ENCODE measurements around the gene PARP16.

DNA sequence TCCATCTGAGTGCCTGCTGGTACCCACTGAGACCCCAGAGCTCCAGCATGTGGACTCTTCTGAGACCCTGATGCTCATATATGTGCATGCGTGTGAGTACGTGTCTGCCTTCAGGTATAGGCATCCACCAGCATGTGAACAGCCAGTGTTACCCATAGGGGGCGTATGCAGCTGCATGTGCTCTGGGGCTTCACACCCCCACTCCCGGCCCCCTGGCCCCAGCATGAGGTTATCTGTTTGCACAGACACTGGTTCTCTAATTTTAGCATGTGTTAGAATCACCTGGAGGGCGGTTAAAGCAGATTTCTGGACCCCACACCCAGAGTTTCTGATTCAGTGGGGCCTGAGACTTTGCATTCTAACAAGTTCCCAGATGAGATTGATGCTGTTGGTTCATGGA, 74.6 kb downstream of the PARP16 start:
- TF ChIP-seq, protein P1, sequence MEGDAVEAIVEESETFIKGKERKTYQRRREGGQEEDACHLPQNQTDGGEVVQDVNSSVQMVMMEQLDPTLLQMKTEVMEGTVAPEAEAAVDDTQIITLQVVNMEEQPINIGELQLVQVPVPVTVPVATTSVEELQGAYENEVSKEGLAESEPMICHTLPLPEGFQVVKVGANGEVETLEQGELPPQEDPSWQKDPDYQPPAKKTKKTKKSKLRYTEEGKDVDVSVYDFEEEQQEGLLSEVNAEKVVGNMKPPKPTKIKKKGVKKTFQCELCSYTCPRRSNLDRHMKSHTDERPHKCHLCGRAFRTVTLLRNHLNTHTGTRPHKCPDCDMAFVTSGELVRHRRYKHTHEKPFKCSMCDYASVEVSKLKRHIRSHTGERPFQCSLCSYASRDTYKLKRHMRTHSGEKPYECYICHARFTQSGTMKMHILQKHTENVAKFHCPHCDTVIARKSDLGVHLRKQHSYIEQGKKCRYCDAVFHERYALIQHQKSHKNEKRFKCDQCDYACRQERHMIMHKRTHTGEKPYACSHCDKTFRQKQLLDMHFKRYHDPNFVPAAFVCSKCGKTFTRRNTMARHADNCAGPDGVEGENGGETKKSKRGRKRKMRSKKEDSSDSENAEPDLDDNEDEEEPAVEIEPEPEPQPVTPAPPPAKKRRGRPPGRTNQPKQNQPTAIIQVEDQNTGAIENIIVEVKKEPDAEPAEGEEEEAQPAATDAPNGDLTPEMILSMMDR (IDR thresholded peaks at IDR 0.05), result no peak
- TF ChIP-seq POLR2A (IDR thresholded peaks at IDR 0.05), result no peak

All from testis (tissue), 2 donors.